ENCODE measurements around the gene PELI2.

The PELI2 gene

DNA sequence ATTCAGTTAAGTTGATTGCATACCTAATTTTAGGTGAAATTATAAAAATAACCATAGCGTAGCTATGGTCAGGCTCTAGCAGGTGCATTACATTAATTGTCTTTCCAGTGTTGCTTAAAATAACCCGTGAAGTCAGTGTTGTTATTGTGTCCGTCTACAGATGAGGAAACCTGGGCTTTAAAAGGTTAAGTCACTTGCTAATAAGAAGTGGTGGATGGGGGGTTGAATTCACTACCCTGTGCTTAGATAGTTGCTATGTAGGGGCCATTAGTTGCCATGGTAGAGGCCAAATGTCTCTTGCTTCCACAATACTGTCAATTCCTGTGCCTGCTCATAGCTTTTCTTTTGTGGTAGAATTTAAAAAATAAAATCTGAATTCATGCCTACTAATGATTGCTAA lies 174.8 kb downstream of the PELI2 start:
- TF ChIP-seq, protein P1, sequence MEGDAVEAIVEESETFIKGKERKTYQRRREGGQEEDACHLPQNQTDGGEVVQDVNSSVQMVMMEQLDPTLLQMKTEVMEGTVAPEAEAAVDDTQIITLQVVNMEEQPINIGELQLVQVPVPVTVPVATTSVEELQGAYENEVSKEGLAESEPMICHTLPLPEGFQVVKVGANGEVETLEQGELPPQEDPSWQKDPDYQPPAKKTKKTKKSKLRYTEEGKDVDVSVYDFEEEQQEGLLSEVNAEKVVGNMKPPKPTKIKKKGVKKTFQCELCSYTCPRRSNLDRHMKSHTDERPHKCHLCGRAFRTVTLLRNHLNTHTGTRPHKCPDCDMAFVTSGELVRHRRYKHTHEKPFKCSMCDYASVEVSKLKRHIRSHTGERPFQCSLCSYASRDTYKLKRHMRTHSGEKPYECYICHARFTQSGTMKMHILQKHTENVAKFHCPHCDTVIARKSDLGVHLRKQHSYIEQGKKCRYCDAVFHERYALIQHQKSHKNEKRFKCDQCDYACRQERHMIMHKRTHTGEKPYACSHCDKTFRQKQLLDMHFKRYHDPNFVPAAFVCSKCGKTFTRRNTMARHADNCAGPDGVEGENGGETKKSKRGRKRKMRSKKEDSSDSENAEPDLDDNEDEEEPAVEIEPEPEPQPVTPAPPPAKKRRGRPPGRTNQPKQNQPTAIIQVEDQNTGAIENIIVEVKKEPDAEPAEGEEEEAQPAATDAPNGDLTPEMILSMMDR (IDR thresholded peaks at IDR 0.05; ENCODE audit: low read depth, low read length, missing control alignments) = no peak
- in situ Hi-C loops (cut with HindIII; ENCODE audit: low sequenced_read_pairs) = no loop called here
- no peak for DNase-seq (ENCODE audit: low read depth)
- no peak overlapping the region for H3K4me3 ChIP-seq (ENCODE audit: low read depth, low read length)

DNA sequence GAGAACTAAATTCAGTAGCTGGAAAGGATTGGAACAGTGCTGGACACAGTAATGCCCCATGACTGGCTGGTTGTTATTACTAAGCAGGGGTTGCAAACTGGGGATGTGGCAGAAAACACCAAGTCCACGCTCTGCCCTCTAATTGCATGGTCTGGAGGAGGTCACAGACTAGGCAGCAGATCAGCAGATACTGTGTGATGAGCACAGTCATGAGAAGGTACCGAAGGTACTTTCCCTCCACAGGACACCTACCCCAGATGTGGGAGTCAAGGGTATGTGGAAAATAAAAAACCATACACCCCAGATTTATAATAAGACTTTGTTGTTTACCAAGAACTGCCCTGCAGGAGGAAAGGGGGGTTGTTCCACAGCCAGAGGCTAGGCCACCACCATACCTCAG lies 175.3 kb downstream of the PELI2 start:
- TF ChIP-seq, protein P1 (IDR thresholded peaks at IDR 0.05; ENCODE audit: low read depth, low read length, missing control alignments) = no peak
- H3K4me3 ChIP-seq (ENCODE audit: low read depth, low read length) = no peak overlapping the region
- DNase-seq (ENCODE audit: low read depth) = no peak
- in situ Hi-C loops (cut with HindIII; ENCODE audit: low sequenced_read_pairs) = no loop called here

DNA sequence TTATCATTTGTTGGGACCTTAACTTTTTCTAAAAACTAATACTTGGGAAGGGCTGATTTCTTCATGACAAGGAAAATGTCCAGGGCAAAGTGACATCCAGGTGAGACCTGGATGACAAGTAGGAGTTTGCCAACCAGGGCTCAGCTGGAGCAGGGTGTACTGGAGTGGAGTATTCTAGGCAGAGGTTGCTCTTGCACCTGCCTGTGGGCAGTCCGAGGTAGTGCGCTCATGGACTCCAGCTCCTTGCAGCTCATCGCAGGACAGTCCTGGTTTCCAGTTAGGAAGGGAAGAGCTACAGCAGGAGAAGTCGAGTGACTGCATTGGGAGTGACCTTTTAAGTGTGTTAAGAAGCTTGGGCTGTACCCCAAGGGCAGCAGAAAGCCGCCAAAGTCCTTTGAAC lies 175.9 kb downstream of the PELI2 start:
- no peak overlapping the region for H3K4me3 ChIP-seq (ENCODE audit: low read depth, low read length)
- in situ Hi-C loops (cut with HindIII; ENCODE audit: low sequenced_read_pairs) = no loop called here
- DNase-seq (ENCODE audit: low read depth) = no peak
- TF ChIP-seq, protein P1 (IDR thresholded peaks at IDR 0.05; ENCODE audit: low read depth, low read length, missing control alignments) = no peak

DNA sequence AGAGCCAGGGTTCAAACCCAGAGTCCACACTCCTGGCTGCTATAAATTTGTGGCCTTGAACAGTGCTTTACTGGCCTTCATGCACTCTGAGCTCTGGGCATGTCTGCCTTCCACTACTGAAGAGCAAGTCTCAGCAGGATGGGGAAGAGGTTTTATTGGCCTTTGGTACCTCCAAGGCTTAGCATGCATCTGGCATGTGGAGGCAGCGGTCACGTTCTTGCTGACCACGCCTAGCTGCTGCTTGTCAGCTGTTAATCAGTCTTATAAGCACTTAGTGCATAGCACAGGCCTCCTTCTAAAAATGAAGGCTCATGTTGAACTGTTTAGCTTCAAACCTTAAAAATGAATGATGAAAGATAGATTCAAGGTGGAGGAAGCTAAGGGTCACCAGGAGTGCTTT lies 177.5 kb downstream of the PELI2 start:
- no peak for DNase-seq (ENCODE audit: low read depth)
- TF ChIP-seq, protein P1 (IDR thresholded peaks at IDR 0.05; ENCODE audit: low read depth, low read length, missing control alignments) = no peak
- in situ Hi-C loops (cut with HindIII; ENCODE audit: low sequenced_read_pairs) = no loop called here
- no peak overlapping the region for H3K4me3 ChIP-seq (ENCODE audit: low read depth, low read length)

DNA sequence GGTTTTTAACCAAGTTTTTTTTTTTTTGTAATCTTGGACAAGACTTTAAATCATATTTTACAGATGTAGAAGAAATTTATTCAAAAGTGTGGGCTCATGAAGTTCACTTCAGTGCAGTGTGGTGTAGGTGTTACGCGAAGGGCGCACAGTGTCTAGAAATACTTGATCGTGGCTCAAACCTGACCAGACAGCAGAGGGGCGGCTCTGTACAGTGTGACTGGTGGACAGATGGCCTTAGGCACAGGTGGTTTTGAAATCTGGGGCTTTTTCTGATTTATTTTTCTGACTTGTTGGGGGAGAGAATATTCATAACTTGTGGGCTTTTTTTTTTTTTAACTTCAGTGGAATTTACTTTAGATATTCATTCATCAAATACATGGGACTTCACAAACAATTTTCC lies 179.2 kb downstream of the PELI2 start:
- no peak for DNase-seq (ENCODE audit: low read depth)
- in situ Hi-C loops (cut with HindIII; ENCODE audit: low sequenced_read_pairs) = no loop called here
- TF ChIP-seq, protein P1 (IDR thresholded peaks at IDR 0.05; ENCODE audit: low read depth, low read length, missing control alignments) = no peak

DNA sequence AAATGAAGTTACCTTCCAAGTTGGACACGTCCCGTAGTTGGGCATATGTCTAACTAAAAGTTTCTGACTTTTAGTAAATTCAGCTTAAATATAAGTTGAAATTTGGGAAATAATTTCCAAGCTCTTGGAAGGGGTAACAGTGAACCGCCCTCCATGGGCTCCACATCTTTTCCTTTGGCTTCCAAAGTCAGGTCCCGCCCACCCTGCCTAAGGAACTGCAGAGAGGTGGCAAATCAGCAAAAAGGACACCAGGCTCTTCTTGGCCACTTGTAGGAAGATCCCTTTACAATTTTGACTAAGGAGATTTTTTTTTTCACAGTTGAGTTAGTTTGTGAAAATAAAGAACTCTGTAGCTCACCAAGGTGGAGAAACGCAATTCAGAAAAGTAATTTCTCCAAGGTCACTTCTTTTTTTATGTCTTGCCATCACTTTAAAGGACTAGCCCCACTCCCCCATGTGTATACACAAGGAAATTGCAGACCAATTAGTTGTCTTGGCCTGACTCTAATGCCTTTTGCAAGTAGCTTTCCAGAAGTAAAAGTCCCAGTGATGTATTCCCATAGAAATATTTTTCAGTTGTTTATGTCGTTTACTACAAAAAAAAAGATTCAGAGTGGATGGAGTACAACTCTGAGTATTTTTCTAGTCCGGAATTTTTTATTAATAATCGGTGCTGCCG lies 181.2 kb downstream of the PELI2 start:
- TF ChIP-seq, protein P1 (IDR thresholded peaks at IDR 0.05; ENCODE audit: low read depth, low read length, missing control alignments) = no peak
- no peak for DNase-seq (ENCODE audit: low read depth)
- no peak overlapping the region for H3K4me3 ChIP-seq (ENCODE audit: low read depth, low read length)
- in situ Hi-C loops (cut with HindIII; ENCODE audit: low sequenced_read_pairs) = no loop called here

More for the DNA sequence above, 179.2 kb downstream of the PELI2 start:
- no peak overlapping the region for H3K4me3 ChIP-seq (ENCODE audit: low read depth, low read length)
